HL-60/S4 (cell line): ENCODE results near the gene IL4R.
"Not testable (repeated sequence)": the region's sequence is repeated elsewhere in the genome, so short reads cannot be mapped to it uniquely, and the experiment has no call there.

ENCODE experiments used
- in situ Hi-C: fragments of 300-500 bp; cut with MboI; formaldehyde crosslinking; loops from 2 replicates; pipeline ENCODE4 v1.14.3; 2022; ENCODE audit warnings: low sequenced_read_pairs

The IL4R gene

GRCh38 chr16:27400751-27401620 is 87.2 kb downstream of the IL4R start:
- in situ Hi-C loops, result no loop called here

DNA sequence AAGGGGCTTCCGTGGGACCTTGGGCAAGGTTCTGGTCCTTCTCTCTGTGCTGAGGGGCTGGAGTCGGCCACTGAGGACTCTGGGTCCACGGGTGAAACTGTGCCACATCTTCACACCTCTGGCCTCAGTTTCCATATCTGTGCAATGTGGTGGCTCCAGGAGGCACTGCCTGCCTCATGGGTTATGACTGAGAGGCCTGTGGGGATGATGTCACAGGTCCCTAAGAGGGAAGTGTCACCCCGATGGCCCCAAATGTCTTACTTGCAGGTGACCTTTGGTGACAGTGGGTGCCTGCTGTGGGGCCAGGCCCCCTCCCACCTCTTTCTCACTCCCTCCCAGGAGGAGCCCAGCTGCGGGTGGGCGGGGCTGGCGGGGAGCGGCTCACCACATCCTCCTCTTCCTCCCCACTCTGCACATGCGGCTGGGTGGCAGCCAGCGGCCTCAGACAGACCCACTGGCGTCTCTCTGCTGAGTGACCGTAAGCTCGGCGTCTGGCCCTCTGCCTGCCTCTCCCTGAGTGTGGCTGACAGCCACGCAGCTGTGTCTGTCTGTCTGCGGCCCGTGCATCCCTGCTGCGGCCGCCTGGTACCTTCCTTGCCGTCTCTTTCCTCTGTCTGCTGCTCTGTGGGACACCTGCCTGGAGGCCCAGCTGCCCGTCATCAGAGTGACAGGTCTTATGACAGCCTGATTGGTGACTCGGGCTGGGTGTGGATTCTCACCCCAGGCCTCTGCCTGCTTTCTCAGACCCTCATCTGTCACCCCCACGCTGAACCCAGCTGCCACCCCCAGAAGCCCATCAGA is 88.2 kb downstream of the IL4R start, which contains the start of gene IL21R:
TSS of gene IL21R (plus strand) at position 407 of the 801 bp plus-strand sequence. CDS start 27,898 bp downstream, outside the sequence.
- in situ Hi-C loops, result no loop called here

- in situ Hi-C loops, result no loop called here
Measured at GRCh38 chr16:27402569-27402963, 88.8 kb downstream of the IL4R start.

DNA sequence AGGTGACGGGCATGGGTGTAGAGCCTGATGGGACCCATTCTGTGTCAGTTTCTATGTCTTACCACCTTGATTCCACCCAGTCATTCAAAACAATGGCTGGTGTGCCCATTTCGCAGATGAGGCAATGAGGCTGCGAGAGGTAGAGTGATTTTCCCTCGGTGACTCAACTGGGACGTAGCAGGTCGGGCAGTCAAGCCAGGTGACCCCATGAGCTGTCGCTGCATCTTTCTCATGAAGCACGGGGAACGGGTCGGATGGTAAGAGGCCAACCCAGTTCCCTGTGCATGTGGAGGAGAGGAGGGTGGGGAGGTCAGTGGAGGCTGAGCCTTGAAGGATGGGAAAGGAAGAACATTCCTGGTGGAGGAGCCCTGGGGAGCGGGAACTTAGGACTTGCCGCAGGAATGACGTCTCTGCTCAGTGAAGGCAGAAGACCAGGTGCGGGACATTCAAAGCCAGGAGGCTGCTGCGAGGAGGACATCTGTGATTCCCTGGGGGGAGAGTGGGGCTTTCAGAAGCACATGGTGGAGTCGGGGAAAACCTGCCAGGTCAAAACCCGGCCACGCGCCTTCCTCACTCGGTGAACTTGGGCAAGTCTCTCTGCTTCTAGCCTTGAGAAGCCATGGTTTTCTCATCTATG is 89.3 kb downstream of the IL4R start:
- in situ Hi-C loops, result no loop called here

GRCh38 chr16:27403601-27403992 is 89.8 kb downstream of the IL4R start:
- in situ Hi-C loops, result no loop called here

DNA sequence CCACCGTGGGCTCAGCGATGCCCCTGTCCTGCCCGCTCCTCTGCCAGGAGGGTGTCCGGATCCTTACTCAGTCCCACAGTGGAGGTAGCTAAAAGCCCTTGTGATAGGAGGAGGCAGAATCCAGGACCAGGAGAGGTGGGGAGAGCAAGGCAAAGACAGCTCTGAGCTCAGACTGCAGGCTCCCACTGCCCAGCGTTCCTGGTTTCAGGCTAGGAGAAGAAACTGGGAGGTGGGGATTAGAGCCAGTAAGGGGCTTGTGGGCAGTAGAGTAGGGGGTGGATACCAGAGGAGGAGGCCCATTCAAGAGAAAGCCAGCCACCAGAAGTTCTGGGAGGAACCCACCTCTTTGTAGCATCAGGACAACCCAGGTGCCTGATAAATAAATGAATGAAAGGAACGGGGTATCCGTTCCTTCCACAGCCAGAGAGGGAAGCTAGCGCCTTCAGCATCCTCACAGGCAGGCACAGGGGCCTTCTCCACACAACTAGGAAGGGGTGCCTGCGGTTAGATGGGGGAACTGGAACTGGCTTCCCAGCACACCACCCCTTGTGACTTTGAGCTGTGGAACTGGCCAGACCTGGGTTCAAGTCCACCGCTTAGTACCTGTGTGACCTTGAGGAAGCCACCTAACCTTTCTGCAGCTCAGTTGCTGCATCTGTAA is 90.5 kb downstream of the IL4R start:
- in situ Hi-C loops, result no loop called here

DNA sequence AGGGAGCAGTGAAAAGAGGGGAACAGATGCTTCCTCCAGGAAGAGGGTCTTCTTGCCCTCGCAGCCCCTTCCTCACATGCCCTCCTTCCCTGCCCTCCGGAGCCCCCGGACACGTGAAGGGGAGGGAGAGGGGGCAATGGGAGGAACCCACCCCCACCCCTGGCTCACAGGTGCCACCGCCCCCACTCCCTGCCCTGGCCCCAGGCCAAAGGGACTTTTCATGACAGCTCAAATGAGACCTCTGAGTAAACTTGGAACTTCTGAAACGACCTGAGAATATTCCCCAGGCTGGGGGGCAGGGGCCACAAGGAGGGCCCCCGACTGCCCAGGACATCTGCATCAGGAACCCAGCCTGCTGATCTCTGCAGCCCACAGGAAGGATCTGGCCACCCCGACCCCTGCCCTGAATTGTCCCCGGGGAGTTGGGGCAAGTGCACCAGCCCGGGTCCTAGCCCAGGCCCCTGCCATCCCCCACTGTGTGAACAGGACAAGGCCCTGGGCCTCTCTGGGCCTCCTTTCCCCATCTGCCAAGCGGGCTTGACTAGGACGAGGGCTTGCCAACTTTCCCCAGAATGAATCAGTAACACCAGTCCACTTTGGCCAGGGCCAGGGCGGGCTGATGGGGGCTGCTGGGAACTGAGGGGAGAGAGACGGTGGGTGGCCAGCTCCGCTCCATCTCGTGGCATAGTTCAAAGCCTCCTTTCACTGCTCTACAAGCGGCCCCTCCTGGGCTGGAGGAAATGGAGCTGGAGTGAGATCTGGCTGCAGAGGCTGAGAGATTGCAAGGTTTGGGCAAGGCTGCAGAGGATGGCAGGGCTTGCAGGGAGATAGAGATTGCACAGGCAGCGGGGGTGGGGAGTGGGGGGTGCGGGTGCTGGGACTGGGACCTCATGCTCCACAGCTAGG is 92.0 kb downstream of the IL4R start:
- in situ Hi-C loops, result no loop called here

- in situ Hi-C loops, result no loop called here
Measured at GRCh38 chr16:27406511-27407128, 92.8 kb downstream of the IL4R start.

DNA sequence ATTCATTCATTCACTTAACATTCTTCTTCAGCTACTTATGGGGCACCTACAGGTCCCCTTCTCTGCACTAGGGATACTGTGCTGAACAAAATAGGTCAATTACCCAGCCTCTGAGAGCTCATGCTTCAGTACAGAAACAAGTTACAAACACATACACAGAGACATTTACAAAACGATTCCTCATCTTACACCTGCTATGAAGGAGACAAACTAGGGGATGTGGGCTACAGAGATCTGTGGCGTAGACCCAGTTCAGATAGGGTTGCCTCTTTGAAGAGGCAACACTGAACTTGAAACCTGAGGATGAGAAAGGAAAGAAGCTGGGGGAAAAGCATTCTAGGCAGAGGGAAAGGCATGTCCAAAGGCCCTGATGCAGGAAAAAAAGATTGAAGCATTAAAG is 93.4 kb downstream of the IL4R start:
- in situ Hi-C loops, result no loop called here

GRCh38 chr16:27408012-27408601 is 94.3 kb downstream of the IL4R start:
- in situ Hi-C loops, result no loop called here

GRCh38 chr16:27408602-27409031 is 94.8 kb downstream of the IL4R start:
- in situ Hi-C loops, result no loop called here

- in situ Hi-C loops, result not testable (repeated sequence)
Measured at GRCh38 chr16:27409958-27410357, 96.2 kb downstream of the IL4R start.

DNA sequence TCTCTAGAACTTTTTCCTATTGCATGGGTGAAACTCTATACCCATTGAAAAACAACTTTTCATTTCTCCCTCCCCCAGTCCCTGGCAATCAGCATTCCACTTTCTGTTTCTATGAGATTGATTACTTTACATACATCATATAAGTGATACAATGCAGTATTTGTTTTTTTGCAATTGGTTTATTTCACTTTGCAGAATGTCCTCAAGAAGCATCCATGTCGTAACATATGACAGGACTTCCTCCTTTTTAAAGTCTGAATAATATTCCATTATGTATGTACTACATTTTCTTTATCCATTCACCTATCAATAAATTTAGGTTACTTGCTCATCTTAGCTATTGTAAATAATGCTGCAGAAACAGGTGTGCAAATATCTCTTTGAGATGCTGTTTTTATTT is 97.0 kb downstream of the IL4R start:
- in situ Hi-C loops, result no loop called here

- in situ Hi-C loops, result no loop called here
Measured at GRCh38 chr16:27413956-27414355, 100.2 kb downstream of the IL4R start.
